Activated CD8-positive, alpha-beta T cell treated with anti-CD3 and anti-CD28 coated beads, Interleukin-2, amount 10 ng/mL, durations not matched to agents 7 days and 5 days (primary cell): ENCODE results near the gene SLC17A8. TPM values are rescaled to one million over a fixed set of nuclear protein-coding genes. Genes with fewer than 3 reads are reported as not detected.

ENCODE experiments used
- ATAC-seq: fragments of 150-1000 bp; cut with Tn5 transposase; one replicate; pipeline ENCODE4 v1.10.0; 2021; ENCODE audit warnings: moderate library complexity
- CTCF ChIA-PET: fragments of 350-600 bp; sonication (Branson Sonifier 250); formaldehyde crosslinking; loops from one replicate; lab custom pipeline; 2021; ENCODE audit warnings: antibody characterized with exemption; lab: Charles Lee
- POLR2A ChIA-PET: fragments of 350-600 bp; sonication (Branson Sonifier 250); formaldehyde crosslinking; loops from one replicate; lab custom pipeline; 2021; ENCODE audit warnings: antibody characterized with exemption; lab: Charles Lee
- DNase-seq: peaks from one replicate; pipeline ENCODE4 v3.0.0-alpha.2; 2020
- H3K27ac Mint-ChIP-seq: one replicate; pipeline ENCODE4 v1.8.0; 2021; ENCODE audit warnings: mild to moderate bottlenecking, mixed read lengths
- H3K27me3 Mint-ChIP-seq: one replicate; pipeline ENCODE4 v1.8.0; 2021; ENCODE audit warnings: low read depth, mixed read lengths
- H3K36me3 Mint-ChIP-seq: one replicate; pipeline ENCODE4 v1.8.0; 2021; ENCODE audit warnings: low read depth, mixed read lengths
- H3K4me1 Mint-ChIP-seq: one replicate; pipeline ENCODE4 v1.8.0; 2021; ENCODE audit warnings: low read depth, mixed read lengths
- H3K4me3 Mint-ChIP-seq: one replicate; pipeline ENCODE4 v1.8.0; 2021; ENCODE audit warnings: mild to moderate bottlenecking, mixed read lengths
- H3K9me3 Mint-ChIP-seq: one replicate; pipeline ENCODE4 v1.8.0; 2022; ENCODE audit warnings: mixed read lengths; ENCODE audit not compliant: insufficient read depth
- total RNA-seq, 2 experiments: library from RNA; stranded (reverse); gene quantifications; one replicate each; pipeline ENCODE4 v1.2.3, GENCODE V29; 2021

Gene SLC17A8
- total RNA-seq, 2 experiments from 2014 or later = not detected

DNA sequence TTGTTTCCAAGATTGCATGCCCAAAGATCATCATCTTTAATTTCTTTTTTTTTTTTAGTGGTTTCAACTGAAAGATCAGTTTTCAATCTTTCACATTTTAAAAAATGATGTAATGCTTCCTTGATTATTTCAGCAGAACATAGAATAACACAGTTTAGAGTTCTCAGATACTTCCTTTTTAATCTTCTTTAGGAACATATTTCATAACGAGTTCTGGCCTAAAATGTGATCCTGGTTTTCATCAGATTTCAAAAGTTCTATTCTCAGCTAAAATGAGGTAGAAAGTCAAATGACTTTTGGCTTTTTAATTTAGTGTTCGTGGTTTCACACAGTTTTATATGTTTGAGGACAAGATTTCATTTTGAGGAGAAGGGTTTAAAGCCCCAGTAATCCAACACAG is 76.8 kb downstream of the SLC17A8 start:
- DNase-seq (no peak), ATAC-seq (no peak)
- ChIA-PET CTCF (interaction anchor here (1.1 kb wide), 1 partner anchor 29 kb away, joined by 3 read pairs; no protein-coding TSS in a partner anchor), POLR2A (no interaction called here)
- Mint-ChIP-seq H3K27ac (no peak overlapping the region), H3K4me1 (no peaks in the 10 kb centered on the region), H3K27me3 (no peaks in the 10 kb centered on the region), H3K36me3 (no peaks in the 10 kb centered on the region), H3K4me3 (no peak overlapping the region), H3K9me3 (no peaks in the 10 kb centered on the region)

DNA sequence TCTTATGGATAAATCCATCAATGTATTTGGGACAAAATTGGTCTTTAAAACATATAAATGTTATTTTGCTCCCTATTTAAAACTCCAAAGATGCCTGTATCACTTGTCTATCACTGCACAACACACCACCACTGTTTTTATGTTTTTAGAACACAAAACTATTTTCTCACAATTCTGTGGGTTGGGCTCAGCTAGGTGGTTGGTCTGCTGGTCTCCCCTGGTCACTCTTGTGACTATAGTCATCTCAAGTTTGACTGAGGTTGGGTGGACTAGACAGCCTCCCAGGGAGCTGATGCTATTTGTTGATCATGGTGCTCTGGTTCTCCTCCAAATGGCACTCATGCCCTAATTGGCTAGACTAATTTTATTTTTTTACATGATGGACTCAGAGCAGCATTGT is 77.3 kb downstream of the SLC17A8 start:
- POLR2A ChIA-PET = no interaction called here
- CTCF ChIA-PET = interaction anchor here (1.1 kb wide), 1 partner anchor 29 kb away, joined by 3 read pairs; no protein-coding TSS in a partner anchor
- DNase-seq (no peak), ATAC-seq (no peak)
- Mint-ChIP-seq H3K27me3 (no peaks in the 10 kb centered on the region), H3K36me3 (no peaks in the 10 kb centered on the region), H3K9me3 (no peaks in the 10 kb centered on the region), H3K4me3 (no peak overlapping the region), H3K27ac (no peak overlapping the region), H3K4me1 (no peaks in the 10 kb centered on the region)

- Mint-ChIP-seq H3K9me3 (no peaks in the 10 kb centered on the region), H3K4me1 (no peaks in the 10 kb centered on the region), H3K36me3 (no peaks in the 10 kb centered on the region), H3K27me3 (peaks cover 2% of the 10 kb centered on the region), H3K27ac (no peak overlapping the region), H3K4me3 (no peak overlapping the region)
- no peak for ATAC-seq
- ChIA-PET CTCF (no interaction called here), POLR2A (no interaction called here)
- no peak for DNase-seq
Observed at GRCh38 chr12:100435957-100436356, 79.1 kb downstream of the SLC17A8 start.

DNA sequence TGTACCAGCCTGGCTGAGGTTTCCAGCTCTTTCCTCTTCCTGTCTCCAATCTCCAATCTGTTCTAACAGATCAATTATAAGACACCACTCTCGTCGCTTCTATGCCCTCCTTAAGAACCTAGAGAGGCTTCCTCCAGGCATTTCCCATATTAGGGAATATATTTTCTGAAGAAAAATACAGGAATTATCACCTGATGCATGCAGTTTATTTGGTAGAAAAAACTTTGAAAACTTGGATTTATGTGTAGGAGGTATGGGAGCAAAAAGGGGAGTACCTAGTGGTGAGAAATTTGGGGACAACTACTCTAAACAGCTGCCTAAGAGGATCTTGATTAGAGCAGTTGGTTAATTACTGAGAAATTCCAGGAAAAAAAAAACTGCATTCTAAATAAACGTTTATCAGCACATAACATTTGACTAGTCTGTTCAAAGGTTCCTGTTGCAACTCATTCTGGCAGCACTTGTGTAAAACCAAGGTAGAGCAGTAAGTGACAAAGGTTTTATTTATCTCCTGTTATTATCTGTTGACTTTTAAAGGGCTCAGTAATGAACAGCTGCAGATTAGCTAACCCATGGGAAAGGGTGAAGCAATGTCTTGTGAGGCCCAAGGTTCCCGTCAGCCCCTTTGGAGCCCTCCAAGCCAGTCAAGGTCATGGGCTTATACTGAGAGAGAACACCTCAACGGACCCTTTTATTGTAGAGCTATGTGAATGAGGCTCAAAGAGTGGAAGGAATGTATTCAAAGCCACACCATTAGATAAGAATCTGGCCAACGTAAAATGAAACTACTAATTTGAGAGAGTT is 80.4 kb downstream of the SLC17A8 start:
- ChIA-PET CTCF (no interaction called here), POLR2A (no interaction called here)
- DNase-seq (no peak), ATAC-seq (no peak)
- Mint-ChIP-seq H3K27me3 (peaks cover 2% of the 10 kb centered on the region), H3K36me3 (no peaks in the 10 kb centered on the region), H3K27ac (no peak overlapping the region), H3K9me3 (no peaks in the 10 kb centered on the region), H3K4me1 (no peaks in the 10 kb centered on the region), H3K4me3 (no peak overlapping the region)

GRCh38 chr12:100439797-100440196 is 82.9 kb downstream of the SLC17A8 start:
- Mint-ChIP-seq H3K9me3 (no peaks in the 10 kb centered on the region), H3K27me3 (peaks cover 2% of the 10 kb centered on the region), H3K4me1 (no peaks in the 10 kb centered on the region), H3K27ac (no peak overlapping the region), H3K4me3 (no peak overlapping the region), H3K36me3 (no peaks in the 10 kb centered on the region)
- ATAC-seq (no peak), DNase-seq (no peak)
- CTCF ChIA-PET = interaction anchor here (1.1 kb wide), 1 partner anchor 35 kb away, joined by 3 read pairs; no protein-coding TSS in a partner anchor
- POLR2A ChIA-PET = no interaction called here

DNA sequence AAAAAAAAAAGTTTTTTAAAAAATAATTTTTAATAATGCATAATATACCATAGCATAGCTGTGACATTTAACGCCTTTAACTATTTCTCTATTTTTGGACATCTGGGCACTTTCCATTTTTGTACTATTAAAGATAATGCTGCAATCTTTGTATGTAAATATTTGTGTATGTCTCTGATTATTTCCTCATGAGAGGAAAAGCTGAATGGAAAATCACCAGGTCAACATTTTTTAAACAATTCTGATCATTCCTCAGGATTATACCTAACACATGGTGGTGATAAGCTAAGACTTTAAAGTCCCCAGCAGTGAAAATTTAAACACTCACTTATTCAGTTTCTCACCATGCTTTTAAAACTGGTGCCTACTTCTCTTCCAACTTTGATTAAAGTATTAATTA is 85.5 kb downstream of the SLC17A8 start:
- POLR2A ChIA-PET = no interaction called here
- Mint-ChIP-seq H3K27ac (no peak overlapping the region), H3K9me3 (no peaks in the 10 kb centered on the region), H3K36me3 (no peaks in the 10 kb centered on the region), H3K4me1 (no peaks in the 10 kb centered on the region), H3K4me3 (no peak overlapping the region), H3K27me3 (peaks cover 2% of the 10 kb centered on the region)
- DNase-seq (no peak), ATAC-seq (no peak)
- CTCF ChIA-PET = no interaction called here

DNA sequence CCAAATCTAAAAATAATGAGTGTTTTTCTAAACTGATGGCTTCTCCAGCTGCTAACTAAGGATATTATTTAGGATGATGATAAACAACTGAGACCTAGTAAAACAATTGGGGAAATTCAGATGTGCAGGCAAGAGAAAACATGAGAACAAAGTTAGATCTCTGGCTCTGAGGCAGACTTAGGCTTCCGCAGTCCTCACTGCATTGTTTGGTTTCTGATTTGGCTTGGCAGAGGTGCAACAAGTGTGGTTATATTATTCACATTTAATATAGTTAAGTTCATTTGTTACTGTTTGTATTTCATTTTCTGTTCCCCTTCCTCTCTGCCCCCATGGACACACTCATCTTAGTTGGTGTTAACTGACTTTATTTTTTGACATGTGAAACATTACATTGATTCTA is 86.6 kb downstream of the SLC17A8 start:
- ATAC-seq (no peak), DNase-seq (no peak)
- H3K36me3 Mint-ChIP-seq = no peaks in the 10 kb centered on the region
- H3K27ac Mint-ChIP-seq = no peak overlapping the region
- CTCF ChIA-PET = no interaction called here
- peaks cover 3% of the 10 kb centered on the region for H3K27me3 Mint-ChIP-seq
- H3K4me1 Mint-ChIP-seq = no peaks in the 10 kb centered on the region
- no peak overlapping the region for H3K4me3 Mint-ChIP-seq
- POLR2A ChIA-PET = no interaction called here
- H3K9me3 Mint-ChIP-seq = no peaks in the 10 kb centered on the region

- no peak for ATAC-seq
- H3K9me3 Mint-ChIP-seq = no peaks in the 10 kb centered on the region
Observed at GRCh38 chr12:100445081-100445481, 88.2 kb downstream of the SLC17A8 start.

GRCh38 chr12:100447381-100447780 is 90.5 kb downstream of the SLC17A8 start:
- ChIA-PET CTCF (interaction anchor here (1.0 to 1.1 kb wide), 2 partner anchors 9 to 42 kb away, joined by 3 read pairs; no protein-coding TSS in a partner anchor), POLR2A (no interaction called here)
- no peaks in the 10 kb centered on the region for H3K9me3 Mint-ChIP-seq
- H3K4me3 Mint-ChIP-seq = no peak overlapping the region
- H3K36me3 Mint-ChIP-seq = no peaks in the 10 kb centered on the region
- no peak for DNase-seq
- H3K27me3 Mint-ChIP-seq = peaks cover 5% of the 10 kb centered on the region
- H3K27ac Mint-ChIP-seq = no peak overlapping the region
- no peak for ATAC-seq
- H3K4me1 Mint-ChIP-seq = no peaks in the 10 kb centered on the region

More at GRCh38 chr12:100445081-100445481, 88.2 kb downstream of the SLC17A8 start:
- ChIA-PET CTCF (no interaction called here), POLR2A (no interaction called here)
- Mint-ChIP-seq H3K27me3 (peaks cover 2% of the 10 kb centered on the region), H3K4me3 (no peak overlapping the region), H3K36me3 (no peaks in the 10 kb centered on the region), H3K27ac (no peak overlapping the region), H3K4me1 (no peaks in the 10 kb centered on the region)
- DNase-seq = no peak

- no peaks in the 10 kb centered on the region for H3K36me3 Mint-ChIP-seq
Observed at GRCh38 chr12:100448656-100449055, 91.8 kb downstream of the SLC17A8 start.

DNA sequence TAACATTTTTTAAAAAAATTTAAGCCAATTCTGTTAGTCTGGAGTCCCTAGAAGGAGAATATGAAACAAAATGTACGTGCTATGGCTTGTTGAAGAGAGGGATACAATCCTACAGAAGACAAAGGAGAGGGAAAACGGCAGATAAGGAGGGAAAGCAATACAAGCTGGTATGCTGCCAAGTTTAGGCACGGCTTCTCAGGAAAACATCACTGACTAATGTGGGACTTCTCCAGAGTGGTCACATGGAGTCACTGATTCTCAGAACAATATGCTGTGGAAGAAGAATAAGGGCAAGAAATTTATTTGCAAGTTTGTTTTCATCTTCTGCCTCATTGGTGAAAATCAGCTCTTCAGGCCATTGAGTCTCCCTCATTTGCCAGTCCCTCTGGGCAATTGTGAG is 93.9 kb downstream of the SLC17A8 start:
- H3K4me3 Mint-ChIP-seq = no peak overlapping the region
- peaks cover 5% of the 10 kb centered on the region for H3K27me3 Mint-ChIP-seq
- H3K4me1 Mint-ChIP-seq = no peaks in the 10 kb centered on the region
- no peak for DNase-seq
- no peaks in the 10 kb centered on the region for H3K36me3 Mint-ChIP-seq
- CTCF ChIA-PET = interaction anchor here (1.0 to 1.4 kb wide), 2 partner anchors 47 to 103 kb away, joined by 3 read pairs; no protein-coding TSS in a partner anchor
- POLR2A ChIA-PET = no interaction called here
- no peak for ATAC-seq
- H3K9me3 Mint-ChIP-seq = no peaks in the 10 kb centered on the region
- H3K27ac Mint-ChIP-seq = no peak overlapping the region

More at GRCh38 chr12:100448656-100449055, 91.8 kb downstream of the SLC17A8 start:
- ChIA-PET CTCF (no interaction called here), POLR2A (no interaction called here)
- no peak for ATAC-seq
- no peaks in the 10 kb centered on the region for H3K9me3 Mint-ChIP-seq
- no peak overlapping the region for H3K4me3 Mint-ChIP-seq
- no peak for DNase-seq
- no peaks in the 10 kb centered on the region for H3K4me1 Mint-ChIP-seq
- H3K27me3 Mint-ChIP-seq = peaks cover 5% of the 10 kb centered on the region
- H3K27ac Mint-ChIP-seq = no peak overlapping the region

- Mint-ChIP-seq H3K27ac (no peak overlapping the region), H3K9me3 (no peaks in the 10 kb centered on the region), H3K36me3 (no peaks in the 10 kb centered on the region), H3K4me1 (no peaks in the 10 kb centered on the region), H3K4me3 (no peak overlapping the region), H3K27me3 (peaks cover 3% of the 10 kb centered on the region)
- POLR2A ChIA-PET = no interaction called here
- CTCF ChIA-PET = no interaction called here
- ATAC-seq (no peak), DNase-seq (no peak)
Observed at GRCh38 chr12:100453951-100454350, 97.1 kb downstream of the SLC17A8 start.
